Stimulated activated CD4-positive, alpha-beta T cell treated with anti-CD3 and anti-CD28 coated beads, Interleukin-2, amount 100 ng/mL, for 4 hours (primary cell): ENCODE measurements around the gene ANKS1A.

ENCODE experiments used
- DNase-seq: peaks from one replicate; pipeline ENCODE4 v3.0.0-alpha.2; 2020; ENCODE audit warnings: low read depth

Gene ANKS1A

GRCh38 chr6:35021004-35021403 is 131.9 kb downstream of the ANKS1A start:
- DNase-seq: no peak

DNA sequence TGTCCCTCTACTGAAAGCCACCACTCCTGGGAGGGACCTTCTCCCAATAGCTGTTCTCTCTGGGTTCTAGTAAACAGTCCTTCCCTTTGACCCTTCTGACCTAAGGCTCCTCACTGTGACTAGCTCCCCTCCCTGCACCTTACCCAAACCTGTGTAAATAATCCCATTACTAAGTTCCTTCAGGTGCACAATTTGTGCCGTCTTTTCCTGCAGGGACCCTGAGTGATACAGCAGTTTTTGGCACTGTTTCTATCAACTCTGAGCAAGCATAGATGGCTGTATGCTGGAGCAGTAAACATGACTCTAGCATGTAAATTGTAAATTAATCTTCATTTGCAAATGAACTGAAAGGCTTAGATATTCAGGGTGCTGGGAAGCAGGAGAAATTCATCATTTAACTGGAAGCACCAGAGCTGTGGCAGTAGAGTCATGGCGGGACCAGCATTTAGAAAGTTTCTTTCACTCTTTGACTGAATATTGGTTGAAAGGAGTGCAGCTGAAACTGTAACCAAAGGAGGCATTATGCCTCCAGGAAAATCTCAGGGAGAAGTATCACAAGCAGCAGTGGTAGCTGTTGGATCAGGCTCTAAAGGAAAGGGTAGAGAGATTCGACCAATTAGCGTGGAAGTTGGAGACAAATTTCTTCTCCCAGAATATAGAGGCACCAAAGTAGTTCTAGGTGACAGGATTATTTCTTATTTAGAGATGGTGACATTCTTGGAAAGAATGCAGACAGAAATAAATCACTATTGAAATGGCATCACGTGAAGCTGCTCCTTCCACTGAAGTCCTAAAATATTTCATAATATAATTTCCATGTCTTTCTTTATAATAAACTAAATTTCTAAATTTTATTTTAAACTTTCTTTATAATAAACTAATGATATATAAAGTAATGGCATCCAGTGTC is 134.3 kb downstream of the ANKS1A start:
- DNase-seq: no peak

- no peak for DNase-seq
These were observed 135.5 kb downstream of the ANKS1A start for GRCh38 chr6:35024551-35025054.

DNA sequence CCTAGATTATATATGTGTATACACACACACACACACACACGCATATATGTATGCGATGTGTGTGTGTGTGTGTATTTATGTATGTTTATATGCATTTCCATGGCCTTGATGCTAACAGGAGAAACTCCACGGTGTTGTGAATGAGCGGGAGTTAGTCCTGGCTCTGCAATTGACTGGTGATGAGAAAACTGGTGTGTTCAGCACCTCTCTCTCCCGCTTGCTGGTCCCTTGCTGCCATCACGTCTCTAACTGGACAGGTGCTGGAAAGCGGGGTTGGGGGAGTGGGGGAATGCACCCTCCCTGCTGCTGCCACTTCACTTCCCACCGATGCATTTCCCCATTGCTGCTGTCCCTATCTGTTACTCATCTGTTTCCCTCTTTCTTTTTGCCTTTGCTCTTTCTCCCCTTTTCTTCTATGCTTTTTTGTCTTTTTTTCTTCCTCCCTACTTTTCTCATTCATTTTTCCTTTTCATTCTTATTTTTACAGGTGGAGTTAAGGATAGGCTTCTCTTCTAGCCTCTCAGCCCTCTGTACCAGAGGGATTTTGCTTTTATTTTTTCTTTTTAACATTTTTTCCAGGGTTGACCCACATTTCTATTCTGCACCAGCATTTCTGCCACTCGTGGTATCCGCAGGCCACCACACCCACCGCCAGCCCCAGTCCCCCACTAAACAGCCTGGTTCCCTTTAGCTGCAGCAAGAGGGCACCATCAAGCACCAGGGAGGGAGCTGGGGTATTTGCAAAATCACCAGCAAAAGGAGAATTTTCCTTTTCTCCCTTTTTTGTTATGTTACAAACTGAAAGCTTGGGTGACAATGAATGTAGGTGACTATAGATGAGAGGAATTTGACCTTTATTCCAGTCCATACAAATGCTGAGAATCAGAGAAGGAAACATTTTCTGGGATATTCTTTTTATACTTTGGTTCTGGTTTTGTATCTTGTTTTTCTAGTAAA is 136.5 kb downstream of the ANKS1A start:
- no peak for DNase-seq

GRCh38 chr6:35026434-35027222 is 137.6 kb downstream of the ANKS1A start:
- no peak for DNase-seq

DNA sequence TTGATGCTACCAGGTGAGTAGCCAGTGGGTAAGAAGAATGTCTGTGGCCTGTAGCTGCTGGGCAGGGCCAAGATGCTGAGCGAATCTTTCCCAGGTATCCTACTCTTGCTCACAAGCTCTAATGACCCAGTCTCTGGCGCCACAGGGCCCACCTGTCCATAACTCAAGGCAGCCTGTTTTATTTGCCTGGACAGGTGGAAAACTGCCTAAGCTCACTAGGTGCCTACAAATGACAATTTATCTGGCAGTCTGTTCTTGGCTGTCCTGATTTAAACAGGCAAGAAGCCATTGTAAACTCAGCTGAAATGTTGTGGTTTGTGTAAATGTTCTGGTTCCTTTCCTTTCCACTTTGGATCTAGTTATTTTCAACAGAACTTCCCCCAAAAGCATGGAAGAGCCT is 138.8 kb downstream of the ANKS1A start:
- DNase-seq: no peak

DNA sequence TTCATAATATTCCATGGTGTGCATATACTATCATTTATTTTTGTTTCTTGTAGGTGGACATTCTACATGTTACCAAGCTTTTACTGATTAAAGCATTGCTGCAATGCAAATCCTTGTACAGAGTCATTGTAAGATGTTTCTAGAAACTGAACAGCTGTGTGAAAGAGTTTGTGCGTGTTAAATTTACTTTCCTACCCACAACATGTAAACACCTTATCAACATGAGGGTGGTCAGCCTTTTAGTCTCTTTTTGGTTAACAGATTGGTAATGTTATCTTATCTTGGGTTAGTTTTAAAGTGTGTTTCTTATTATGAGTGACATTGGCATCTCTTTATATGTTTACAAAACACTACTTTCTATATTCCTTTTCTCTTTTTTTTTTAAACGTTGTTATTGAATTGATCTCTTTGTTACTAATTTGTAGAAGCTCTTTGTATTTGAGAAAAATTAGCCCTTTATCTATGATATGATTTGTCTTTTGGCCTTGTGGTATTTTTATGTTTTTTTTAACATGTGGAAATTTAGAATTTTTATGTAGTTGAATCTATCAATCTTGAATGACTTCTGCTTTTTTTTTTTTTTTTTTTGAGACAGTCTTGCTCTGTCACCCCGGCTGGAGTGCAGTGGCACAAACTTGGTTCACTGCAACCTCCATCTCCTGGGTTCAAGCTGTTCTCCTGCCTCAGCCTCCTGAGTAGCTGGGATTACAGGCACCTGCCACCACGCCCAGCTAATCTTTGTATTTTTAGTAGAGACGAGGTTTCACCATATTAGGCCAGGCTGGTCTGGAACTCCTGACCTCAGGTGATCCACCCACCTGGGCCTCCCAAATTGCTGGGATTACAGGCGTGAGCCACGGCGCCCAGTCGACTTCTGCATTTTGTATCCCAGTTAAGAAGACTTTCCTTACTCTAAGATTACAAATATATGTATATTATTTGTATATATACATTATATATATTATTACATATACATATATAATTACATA is 140.0 kb downstream of the ANKS1A start:
- no peak for DNase-seq

DNA sequence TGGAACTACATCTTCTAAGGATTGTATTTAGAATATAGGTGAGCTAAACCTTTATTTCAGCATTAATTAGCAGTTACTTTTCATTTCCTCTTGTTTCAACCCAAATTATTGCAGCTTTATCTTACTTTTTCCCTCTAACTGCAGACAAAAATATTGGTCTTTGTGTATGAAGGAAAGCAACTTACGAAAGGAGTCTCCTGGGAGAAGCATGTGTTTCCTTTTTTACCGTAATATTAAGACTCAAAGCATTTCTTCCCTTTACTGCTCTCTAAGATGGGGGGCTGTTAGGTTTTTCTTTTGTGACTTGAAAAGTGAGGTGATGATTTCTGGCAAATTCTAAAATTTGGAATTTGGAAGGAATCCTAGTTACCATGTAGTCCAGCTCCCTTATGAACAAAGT is 141.0 kb downstream of the ANKS1A start:
- no peak for DNase-seq

- no peak for DNase-seq
These were observed 142.8 kb downstream of the ANKS1A start for GRCh38 chr6:35031611-35032529.

DNA sequence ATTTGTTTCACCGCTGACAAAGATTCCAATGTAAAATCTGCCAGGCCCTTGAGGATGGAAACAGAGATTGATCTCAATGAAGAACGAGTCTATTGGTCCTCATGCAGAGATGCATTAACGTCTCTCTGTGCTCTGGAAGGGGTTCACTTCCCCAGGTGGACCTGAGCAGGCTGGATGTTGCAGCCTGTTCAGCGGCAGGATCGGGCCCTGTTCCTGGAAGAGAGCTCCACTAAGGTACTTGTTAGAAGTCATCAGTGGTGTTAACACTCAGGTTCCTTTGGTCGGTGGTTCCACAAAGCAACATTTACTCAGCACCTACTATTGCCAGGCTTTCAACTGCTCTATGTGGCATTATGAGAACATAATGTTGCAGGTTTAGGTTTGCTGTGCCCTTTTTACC is 144.6 kb downstream of the ANKS1A start:
- no peak for DNase-seq

GRCh38 chr6:35034411-35035191 is 145.5 kb downstream of the ANKS1A start:
- DNase-seq: no peak

DNA sequence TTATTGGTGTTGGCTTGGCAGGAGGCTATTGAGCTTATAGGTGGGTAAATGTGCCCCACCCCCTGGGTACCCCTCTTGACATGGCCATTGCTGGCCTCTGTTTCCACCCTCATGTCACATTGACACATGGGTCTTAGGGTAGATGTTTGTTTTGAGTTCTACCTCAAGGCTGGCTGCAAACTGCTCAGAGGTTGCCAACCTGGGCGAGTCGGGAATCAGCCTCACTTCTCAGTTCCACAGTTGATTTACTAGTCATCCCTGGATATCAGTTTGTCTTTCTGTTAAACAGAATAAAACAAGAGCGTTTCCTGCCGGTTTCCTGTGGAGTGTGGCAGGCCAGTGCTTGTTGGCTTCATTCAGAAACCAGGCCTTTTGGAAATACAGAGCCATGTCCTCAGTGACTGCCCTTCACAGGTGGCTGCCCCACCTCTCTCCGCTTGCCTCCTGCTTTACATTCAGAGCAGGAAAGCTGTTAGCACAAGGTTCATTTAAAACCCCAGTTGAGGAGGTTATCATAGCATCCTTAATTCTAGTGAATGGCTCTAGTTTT is 146.5 kb downstream of the ANKS1A start:
- DNase-seq: no peak

DNA sequence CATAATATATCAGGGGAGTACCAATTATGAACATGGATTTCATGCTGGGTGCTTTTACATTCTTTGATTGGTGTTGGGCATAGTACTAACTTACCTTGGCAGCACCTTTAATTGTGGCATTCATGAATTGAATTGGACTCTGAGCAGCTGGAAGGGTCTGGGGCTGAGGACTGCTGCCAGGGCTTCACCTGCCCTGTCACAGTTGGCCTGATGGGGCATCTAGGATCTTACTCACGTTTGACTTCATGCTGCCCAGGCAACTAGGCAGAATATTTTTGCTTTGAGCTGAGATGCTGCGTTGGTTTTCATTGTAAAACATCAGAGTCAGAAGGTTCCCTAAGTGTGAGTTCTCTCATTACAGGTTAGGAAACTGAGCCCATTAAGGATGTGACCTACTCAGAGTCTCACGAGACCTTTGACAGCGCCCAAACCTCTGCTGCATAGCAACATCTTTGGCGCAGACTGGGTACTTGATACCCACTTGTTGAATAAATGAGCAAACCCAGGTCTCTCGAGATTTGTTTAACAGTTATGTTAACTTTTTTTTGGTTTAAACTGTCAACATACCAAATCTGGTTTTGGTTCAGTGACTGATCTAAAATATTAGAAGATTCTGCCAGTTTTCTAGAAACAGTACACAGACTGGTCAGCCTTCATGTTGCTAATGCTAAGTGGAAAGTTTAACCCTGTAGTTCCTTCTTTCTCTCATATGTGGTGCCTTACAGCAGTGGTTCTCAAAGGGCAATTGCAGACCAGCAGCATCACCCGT is 147.2 kb downstream of the ANKS1A start:
- DNase-seq: no peak

- no peak for DNase-seq
These were observed 148.0 kb downstream of the ANKS1A start for GRCh38 chr6:35036828-35037663.

- DNase-seq: no peak
These were observed 148.6 kb downstream of the ANKS1A start for GRCh38 chr6:35037664-35038038.

GRCh38 chr6:35038076-35038475 is 149.0 kb downstream of the ANKS1A start:
- no peak for DNase-seq

DNA sequence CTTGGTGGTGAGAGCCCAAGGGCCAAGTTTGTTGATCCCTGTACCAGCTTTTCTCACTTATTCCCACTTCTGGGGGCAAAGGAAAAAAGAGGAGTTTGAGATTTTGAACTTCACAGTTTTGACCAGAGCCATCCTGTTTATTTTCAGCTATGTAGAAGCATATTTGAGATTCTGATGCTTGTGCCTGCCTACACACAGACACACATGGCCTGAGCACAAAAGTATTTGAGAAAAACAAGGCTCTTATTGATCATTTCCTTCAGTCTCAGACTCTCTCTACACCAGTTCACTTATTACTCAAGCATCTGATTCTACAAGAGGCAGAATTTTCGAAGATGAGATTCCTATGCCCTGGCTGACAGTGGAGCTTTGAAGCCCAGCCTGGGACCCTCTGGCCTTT is 151.3 kb downstream of the ANKS1A start:
- no peak for DNase-seq
